Right kidney (tissue), 1 donor: ENCODE measurements around the gene EVC2.
"Not testable (repeated sequence)": the region's sequence is repeated elsewhere in the genome, so short reads cannot be mapped to it uniquely, and the experiment has no call there.

ENCODE experiments used
- DNase-seq: peaks from one replicate; pipeline ENCODE4 v3.0.0-alpha.2; 2016

EVC2 gene

DNA sequence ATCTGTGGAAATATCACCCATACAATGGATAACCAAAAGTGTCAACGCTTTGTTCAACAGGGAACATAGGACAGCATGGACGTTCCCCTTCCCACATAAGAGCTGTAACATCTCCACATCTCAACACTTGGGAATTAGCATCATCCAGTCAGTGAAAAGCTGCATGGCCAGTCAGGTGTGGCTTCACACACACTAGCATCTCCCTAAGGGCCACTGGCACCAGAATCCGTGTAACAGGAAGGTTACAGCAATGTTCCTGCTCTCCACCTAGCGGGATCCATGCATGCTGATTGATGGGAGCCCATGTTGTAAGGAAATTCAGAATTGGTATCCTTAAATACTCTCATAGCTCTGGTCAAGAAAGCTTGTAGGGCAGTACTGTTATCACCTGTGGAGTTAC is 78.8 kb downstream of the EVC2 start:
- DNase-seq, result no peak

DNA sequence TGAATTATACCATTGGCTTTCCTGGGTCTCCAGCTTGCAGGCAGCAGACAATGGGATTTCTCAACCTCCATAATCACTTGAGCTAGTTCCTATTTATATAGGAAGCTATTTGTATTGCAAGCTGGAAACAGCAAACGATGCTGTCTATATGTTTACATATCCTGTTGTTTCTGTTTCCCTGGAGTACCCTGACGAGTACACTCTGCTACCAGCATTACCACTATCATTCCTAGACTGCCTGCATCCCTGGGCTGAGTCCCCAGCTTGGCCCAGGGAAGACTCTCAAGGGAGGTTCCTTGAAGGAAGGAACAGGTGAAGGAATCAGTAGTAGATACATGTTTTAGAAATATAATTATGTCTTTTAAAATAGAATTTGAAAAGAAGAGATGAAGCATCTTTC is 81.4 kb downstream of the EVC2 start:
- no peak for DNase-seq

DNA sequence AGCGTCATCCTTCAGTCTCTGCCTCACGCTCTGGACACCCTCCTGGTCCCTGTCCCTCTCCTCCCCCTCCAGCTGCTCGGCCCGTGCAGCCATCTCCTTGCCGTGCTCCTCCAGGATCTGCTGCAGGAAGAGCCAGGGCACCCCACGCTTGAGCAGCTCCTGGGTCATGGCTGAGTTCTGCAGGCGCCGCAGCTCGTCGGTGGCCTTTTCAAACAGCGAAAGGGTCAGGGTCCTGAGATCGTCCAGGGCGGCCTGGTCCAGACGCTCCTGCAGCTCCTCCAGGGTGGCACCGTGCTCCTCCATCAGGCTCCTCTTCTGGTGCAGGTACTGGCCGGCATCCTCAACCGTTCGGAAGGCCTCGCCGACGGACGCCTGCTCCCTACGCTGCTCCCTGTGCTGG is 85.8 kb downstream of the EVC2 start:
- DNase-seq, result no peak

DNA sequence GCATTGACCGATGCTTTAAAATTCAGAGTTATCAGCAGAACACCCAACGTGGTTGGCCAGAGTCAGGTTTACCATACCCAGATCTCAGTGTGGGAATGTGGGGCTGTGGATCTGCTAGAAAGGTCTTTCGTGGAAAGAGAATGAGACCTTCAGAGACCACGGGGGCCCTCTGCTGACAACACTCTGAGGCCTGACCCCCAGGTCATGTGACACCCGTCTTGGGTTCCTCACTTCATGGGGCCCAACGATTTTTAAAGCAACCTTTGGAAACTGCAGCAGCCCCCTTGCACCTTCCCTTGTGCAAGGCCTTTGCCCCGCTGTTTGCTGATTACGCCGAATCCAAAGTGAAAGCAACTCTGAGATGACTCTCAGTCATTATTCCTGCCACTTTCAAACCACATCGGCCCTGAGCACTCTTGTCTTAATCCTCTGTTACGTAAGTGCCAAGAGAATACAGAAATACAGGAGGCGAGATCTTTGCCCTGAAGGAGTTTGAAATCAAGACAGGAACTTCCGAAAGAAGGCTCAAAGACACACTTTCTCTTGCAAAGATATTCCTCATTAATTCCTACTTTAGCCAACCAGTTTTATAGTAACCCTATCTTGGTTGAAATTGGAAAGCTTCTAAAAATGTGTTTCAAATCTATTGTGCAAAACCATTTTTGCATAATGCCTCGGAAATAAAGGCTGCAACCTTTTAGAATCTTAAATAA is 88.3 kb downstream of the EVC2 start:
- no peak for DNase-seq

DNA sequence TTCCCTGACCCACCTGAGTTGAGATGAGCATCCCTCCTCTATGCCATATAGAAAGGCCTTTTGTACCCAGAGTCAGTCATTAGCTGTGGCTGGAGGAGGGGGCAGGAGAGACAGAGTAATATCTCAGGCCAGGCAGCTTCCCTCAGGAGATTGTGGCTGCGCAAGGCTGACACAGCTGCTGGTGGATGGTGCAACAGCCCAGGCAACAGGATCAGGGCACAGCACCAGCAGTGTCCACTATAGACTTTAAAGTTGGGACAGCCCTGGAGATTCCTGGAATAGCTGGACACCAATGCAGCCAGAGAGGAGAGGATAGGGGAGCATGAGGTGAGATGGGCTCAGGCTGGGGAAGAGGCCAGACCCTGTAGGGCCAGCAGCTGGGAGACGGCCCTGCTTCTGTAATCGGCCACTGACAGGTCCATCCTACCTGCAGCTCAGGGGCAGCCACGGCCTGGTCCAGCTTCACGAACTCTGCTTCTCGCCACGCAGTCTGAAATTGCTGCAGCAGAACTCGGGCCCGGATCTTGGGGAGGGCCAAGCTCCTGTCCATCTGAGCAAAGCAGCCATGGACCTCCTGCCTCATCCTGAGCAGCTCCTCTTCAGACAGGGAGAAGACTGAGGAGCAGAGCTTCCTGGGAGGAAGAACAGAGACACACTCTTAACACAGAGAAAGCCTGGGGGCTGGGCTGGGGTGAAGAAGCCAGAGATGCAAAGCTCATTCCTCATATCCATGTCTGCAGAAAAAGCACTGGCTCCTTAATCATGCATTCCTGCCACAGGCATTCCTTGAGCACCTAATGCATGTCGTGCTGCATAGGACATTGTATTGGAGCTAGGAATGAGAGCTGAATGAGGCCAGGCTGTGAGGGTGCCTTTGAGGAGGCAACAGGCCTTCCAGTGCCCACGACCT is 90.1 kb downstream of the EVC2 start:
- DNase-seq, result no peak

DNA sequence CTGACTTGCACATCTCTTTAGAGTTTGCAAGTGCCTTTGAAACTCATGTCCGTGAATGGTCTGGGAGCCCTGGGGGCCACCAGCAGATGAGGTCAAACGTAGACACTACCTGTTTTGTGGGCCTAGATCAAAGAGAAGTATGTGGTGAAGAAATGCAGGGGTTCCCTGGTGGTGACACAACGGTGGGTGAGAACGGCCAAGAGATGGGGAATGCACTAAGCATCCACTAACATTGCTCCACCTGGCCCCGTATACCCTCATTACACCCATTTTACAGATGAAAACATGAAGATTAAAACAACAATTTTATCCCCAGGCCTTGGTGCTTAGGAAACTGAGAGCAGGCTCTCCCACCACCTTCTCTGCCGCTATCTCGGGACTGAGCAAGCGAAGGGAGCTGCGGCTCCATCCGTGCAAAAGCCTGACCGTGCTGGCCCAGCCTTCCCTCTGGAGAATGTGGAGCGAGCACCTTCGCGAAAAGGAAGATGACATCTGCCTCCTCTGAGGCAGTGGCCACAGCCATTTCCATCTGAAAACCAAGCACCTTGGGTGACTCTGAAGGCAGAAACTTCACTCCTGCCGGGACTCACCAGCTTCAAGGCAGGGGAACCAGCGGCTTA is 91.9 kb downstream of the EVC2 start:
- DNase-seq, result no peak

DNA sequence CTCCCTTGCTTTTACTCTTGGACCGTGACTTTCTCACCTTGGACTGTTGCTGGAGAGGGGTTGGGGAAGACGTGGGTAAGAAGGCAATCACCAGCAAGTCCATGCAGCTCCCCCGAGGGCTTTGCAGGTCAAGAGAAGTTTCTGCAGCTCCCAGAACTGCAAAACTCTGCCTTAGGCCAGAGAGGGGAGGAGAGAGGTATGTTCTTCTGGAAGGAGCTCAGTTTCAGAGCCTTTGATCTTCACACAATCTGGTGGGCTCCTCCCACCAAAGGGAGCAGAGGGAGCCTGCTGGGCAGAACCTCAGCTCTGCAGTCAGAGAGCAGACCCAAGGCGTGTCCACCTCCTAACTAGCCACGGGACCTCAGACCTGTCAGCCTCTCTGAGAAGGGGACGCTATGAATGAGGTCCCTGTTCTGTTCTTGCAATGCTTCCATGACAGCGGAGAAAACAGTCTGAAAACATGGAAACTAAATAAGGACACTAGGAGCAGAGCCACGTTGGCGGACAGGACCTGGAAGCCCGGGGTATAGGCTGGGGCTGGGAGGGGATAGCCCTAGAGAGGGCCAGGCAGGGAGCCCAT is 92.8 kb downstream of the EVC2 start:
- DNase-seq, result no peak

DNA sequence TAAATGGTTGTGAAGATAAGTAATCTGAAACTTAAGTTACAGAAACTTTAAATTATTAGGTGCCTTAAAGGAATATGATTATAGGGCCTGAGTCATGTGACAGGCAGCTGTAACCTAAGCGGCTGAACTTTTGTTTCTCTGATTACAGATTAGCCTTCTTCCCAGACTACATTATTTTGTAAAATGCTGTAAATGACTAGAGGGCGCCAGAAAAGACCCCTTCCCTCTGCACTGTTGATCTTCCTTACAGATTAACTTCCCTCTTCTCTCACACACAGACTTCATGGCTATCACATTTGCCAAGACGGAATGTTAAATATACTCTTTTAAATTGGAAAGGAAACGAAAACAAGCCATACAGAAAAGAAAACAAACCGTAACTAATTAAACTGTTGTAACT is 96.6 kb downstream of the EVC2 start:
- peak; percentile 12 for DNase-seq

DNA sequence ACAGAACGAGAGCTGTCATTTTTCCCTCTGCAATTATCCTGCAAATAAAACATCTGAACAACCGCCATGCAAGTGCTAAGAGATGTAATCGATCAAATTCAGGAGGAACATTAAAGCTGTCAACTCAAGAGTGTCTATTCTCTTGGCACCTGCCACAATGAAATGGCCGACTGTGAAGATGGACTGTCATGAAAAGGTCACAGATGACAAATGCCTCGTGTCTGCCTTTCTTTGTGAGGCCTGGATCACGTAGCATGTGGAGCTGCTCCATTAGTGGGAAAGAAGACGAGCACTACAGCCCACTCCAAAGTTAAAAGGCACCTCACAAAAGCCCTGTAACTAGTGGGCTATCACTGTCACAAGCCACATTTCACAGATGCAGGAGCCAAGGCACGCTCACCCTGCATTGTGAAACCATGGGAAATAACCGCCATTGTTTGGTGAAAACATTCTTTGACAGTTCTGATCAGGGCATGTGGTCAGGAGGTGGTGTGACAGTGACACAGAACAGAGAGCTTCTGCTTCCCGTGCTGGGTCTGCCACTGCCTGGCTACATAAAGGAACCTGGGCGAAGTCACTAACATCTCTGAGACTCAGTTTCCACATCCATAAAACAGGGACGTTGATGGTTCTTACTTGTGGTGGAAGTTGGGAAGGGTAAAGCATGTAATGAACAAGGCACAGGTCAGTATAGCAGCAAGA is 98.9 kb downstream of the EVC2 start:
- no peak for DNase-seq

DNA sequence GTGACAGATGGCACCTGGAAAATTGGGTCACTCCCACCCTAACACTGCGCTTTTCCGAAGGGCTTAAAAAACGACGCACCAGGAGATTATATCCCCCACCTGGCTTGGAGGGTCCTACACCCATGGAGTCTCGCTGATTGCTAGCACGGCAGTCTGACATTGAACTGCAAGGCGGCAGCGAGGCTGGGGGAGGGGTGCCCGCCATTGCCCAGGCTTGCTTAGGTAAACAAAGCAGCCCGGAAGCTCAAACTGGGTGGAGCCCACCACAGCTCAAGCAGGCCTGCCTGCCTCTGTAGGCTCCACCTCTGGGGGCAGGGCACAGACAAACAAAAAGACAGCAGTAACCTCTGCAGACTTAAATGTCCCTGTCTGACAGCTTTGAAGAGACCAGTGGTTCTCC is 114.5 kb downstream of the EVC2 start:
- DNase-seq, result not testable (repeated sequence)

DNA sequence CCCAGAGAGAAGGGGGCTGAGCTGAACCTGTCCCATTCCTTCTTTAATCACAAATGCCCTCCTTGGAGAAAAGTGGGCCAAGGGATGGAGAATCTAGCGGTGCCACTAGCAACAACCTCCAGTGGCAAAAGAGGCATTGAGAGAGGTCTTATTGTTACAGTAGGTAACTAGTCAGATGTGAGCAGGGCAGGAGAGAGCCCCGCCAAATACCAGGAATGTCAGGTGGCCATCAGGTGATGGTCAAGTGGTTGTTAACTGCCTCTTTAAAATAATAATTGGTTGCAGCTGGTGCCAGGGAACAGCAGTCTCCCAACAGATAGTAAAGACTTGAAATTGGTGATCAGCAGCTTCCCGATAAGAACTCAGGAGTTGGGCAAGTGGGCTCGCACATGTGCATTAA is 116.1 kb downstream of the EVC2 start:
- DNase-seq, result no peak

DNA sequence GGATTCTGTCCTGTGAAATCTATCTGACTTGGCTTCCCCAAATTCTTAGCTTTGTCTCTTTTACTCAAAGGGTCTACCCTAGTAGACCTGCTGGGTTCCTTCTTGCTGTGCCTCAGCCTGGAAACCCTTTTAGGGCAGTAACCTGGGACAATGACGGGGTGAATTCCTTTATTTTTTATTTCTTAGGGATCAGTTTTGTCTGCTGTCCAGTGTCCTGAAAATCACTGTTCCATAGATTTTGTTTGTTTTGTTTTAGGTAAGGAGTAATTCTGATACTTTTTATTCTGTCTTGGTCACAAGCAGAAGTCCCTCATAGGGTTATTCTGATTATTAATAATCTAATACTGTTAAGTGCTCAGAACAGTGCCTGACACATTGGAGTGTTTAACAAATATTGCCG is 118.9 kb downstream of the EVC2 start:
- no peak for DNase-seq

DNA sequence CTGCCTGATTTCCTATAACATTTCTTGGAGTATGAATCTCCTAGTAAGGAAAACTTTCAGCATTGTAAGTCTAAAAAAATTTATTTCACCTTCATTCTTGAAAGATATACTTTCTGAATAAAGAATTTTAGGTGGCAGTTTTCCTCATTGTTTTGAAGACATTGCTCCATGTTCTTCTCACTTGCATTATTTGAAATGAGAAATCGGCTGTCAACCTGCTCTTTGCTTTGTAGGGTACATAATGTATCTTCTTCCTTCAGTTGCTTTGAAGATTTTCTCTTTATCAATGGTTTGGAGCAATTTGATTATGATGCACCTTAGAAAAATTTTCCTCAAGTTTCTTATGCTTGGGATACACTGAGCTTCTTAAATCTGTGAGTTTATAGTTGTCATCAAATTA is 120.3 kb downstream of the EVC2 start:
- no peak for DNase-seq

DNA sequence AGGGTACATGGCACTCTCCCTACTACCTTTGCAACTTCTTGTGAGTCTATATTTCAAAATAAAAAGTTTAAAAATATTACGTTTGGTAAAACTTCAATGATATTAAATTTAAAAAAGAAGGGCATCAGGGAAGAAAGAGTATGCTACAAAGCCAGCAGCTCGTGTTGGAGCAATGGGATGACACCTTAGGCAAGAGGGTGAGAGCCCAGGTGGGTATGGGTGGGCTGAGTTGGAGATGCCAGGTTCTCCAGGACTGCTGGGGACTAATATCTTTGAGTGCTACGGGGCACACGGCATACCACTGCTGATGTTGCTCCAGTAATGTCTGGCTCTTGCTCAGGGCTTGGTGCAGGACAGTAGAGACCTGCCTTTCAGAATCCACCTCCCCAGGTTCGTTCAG is 132.4 kb downstream of the EVC2 start:
- DNase-seq, result no peak

DNA sequence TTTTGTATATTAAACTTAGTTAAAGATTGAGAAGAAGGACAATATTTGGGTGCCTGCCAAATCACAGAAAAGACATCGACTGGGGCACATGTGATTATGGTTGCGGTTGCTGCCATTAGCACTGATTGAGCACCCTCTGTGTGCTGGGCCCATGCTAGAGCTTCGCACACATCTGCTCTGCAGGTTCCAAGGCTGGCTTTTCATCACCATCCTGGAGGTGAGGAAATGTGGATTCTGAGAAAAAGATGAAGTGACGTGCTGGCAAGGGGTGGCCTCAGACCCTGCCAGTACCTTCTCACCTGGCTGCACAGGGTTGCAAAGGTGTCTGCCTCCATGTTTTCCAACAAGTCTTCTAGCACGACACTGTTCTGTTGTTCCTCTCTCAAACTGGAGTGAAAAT is 134.0 kb downstream of the EVC2 start:
- DNase-seq, result no peak

DNA sequence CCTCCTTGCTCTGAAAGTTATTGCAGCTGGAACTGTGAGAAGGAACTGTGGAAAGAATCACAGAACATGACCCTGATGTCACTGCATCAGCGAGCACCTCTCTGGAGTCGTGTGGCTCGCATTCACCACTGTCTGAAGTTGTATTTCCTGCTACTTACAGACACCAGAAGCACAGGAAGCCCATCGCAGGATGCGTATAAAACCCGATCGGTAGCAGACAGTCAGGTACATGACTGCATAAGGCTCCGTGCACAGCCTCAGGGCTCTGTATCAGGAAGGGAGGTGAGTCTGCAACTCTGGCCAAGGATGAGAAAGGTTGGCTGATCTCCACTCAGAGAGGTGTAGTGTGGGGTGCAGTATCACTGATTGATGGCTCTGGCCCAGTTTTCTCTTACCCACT is 134.4 kb downstream of the EVC2 start:
- DNase-seq, result no peak

DNA sequence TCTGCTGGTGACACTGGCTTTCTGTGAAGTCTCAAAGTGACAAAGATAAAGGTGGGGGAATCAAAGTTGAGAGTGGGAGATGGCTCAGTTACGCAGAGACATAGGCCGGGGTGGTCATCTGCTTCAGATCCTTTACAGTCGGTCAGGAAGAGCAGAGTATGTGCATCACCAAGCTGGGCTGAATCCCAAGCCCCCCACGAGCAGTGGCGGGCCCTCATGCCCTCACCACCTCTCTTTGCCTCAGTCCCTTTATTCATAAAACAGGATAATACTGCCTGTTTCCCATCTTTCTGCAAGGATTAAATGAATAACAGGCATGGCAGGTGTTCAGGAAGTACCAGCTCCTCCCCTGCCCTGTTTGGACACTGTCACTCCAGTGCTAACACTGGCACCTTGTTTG is 135.6 kb downstream of the EVC2 start:
- DNase-seq, result no peak

DNA sequence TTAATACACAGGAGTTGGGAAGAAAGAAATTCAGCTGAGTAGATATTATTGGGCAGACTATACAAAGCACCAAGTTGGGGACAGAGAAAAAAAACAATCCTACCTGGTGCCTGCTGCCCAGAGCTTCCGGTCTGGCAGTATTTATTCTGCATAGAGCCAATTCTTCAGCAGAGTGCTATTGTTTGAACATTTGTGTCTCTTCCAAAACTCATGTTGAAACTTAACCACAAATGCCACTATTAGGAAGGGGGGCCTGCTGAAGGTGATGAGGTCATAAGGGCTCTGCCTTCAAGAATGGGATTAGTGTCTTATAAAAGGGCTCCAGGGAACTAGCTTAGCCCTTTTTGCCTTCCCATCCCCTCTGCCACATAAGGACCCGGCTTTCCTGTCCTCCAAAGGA is 136.2 kb downstream of the EVC2 start:
- DNase-seq, result no peak

DNA sequence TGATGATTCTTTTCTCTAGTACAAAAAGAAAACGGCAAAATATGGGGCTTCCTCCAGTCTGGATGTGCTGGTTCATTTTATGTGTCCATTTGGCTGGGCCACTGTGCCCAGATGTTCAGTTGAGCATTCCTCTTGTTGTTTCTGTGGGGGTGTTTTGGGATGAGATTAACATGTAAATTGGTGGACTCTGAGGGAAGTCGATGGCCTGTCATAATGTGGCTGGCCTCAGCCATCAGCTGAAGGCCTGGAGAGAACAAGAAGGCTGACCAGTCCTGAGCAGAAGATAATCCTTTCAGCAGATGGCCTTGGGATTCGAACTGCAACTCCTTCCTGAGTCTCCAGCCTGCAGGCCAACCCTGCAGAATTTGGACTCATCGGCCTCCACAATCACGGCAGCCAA is 136.7 kb downstream of the EVC2 start:
- DNase-seq, result no peak

DNA sequence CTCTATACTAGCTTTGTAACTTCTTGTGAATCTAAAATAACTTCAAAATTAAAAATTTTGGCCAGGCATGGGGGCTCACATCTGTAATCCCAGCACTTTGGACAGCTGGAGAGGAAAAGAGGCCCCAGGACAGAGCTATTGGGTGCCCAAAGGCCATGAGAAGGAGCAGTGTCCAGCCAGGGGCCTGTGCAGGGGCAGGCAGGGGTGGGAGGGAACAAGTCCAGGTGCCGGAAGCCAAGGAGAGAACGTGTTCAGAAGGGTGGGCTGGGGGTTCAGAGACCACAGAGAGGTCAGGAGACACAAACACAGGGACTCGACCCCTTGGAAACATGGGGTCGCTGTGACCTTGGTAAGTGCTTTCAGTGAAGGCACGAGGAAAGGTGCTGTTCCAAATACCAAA is 138.9 kb downstream of the EVC2 start:
- DNase-seq, result no peak

DNA sequence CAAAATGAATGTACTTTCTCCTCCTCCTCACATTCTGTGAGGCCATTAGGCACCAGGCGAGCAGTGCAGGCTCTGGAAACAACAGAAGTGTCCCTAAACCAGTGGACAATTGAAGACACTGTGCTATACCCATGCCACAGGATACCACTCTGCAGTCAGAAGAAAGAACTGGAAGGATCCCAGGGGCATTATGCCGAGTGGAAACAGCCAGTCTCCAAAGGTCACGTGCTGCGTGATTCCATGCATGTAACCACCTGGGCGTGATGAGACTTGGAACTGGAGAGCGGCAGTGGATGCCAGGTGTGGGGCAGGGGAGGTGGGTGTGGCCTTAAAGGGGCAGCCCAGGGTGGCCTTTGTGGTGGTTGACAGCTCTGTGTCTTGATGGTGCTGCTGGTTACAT is 139.4 kb downstream of the EVC2 start:
- DNase-seq, result no peak

DNA sequence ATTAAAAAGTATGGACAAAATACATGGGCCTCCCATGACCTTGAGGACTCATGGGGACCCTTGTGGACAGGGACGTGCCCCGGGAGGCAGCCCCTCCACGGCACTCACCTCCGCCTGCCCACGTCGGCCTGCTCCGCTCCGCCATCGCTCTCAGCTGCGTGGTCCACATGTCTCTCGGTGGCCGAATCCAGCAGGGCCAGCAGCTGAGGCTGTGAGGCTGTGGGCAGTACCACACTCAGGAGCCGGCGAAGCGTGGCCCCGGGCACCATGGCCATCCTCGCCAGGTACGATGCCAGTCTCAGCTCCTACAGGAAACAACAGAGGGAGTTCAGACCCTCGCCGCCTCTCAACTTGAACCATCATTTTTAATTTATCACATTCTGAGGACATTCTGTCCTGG is 140.0 kb downstream of the EVC2 start:
- no peak for DNase-seq

DNA sequence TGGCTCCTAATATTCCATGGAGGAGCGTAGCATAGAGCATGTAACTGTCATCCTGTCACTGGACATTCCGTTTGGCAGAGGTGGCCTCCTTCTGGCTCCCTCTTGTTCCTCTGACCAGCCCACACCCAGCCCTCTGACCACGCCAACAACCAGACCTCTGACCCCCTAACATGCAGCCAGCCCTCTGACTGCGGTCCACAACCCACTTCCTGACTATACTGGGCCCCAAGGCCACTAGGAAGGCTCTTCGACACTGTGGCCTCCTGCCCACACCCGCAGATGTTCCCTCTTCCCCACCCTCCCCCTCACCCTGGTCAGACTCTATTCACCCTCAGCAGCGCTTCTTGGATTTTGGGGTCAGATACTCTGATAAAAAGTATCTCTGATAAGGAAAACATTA is 141.4 kb downstream of the EVC2 start:
- DNase-seq, result no peak
